GM18951 (cell line): ENCODE data around the gene C9orf152.
"Not testable (repeated sequence)": the region's sequence is repeated elsewhere in the genome, so short reads cannot be mapped to it uniquely, and the experiment has no call there.

ENCODE experiments used
- POLR2A ChIP-seq: IDR thresholded peaks from 4 replicates; pipeline ENCODE4 v1.6.1; 2011; ENCODE audit warnings: mild to moderate bottlenecking; ENCODE audit not compliant: insufficient read length, insufficient read depth; ENCODE audit errors: extremely low read depth
- in situ Hi-C: fragments of 300-500 bp; cut with MboI; formaldehyde crosslinking; loops from one replicate; pipeline ENCODE4 v1.12.0; 2022; ENCODE audit warnings: low sequenced_read_pairs, mixed read lengths, inconsistent platforms; ENCODE audit not compliant: unreplicated experiment

C9orf152 gene

GRCh38 chr9:110208031-110208430, at the start of gene C9orf152:
C9orf152 (minus strand) TSS chr9:110208159; CDS start chr9:110207579, 580 bp downstream.
- in situ Hi-C loops = no loop called here
- no peak for TF ChIP-seq POLR2A

DNA sequence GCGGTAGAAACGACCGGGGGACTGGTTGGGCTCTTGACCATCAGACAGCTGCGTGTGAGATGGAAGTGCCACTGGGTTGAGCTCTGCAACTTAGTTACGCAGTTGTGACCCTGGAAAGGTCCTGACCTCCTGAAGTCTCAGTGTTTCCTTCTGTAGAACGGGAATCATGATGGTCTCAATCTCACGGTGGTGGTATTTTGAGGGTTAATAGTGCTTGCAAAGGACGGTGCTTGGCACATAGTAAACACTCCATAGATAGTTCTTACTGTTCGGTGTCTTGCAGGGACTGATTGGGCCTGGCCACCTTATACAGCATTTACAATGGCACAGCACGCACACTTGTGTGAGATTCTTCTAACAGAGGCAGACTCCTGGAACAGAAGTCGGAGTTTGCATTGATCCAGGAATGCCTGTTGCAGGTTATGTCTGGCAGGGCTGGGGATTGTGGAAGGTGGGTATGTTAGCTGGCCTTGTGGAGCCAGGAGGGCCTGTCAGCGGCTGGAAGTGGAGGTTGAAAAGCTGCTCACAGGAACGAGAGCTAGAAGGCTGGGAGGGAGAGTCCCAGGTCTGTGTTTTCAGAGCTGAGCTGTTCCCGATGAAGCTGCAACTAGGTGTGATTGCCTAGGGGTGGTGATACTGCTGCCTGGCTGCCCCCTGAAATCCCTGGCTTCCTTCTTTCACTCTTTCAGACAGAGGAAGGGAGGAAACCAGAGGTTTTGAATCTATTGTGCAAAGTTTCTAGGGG, 49.3 kb upstream of the C9orf152 start:
- no peak for TF ChIP-seq POLR2A
- in situ Hi-C loops = no loop called here

DNA sequence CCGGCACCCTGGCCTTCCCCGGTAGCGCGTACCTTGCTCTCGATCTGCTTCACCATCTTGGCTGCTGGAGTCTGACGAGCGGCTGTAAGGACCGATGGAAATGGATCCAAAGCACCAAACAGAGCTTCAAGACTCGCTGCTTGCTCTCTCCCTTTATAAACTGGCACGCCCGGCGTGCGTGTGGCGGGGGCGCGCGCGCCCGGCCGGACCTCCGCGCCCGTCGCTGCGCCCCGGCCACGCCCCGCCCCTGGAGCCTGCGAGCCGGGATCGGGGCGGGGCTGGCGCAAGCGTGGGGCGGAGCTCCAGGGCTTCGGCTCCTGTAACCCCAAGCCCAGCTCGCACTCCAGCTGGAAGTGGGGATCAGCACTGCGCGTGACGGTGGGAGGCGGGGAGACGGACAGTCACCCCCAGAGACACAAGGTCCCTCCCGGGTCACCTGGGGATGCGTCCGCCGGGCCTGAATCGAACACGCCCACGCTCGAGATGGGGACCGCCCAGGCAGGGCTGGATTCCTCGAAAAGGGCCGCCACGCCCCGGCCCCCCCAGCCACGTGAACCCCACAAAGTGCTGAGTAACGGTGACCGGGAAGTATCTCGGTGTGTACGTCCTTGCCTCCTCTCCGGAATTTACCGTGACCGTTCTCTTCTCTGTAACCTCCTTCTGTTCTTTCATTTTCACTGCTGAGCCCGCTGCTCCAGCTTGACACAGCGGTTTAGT, 48.6 kb upstream of the C9orf152 start, which contains the start of gene TXN:
Gene TXN, minus strand, starts transcription at position 128 of the 717 bp plus-strand sequence. Its CDS starts 72 bp downstream, at position 56.
- in situ Hi-C loops = no loop called here
- TF ChIP-seq POLR2A = peak; percentile 96

DNA sequence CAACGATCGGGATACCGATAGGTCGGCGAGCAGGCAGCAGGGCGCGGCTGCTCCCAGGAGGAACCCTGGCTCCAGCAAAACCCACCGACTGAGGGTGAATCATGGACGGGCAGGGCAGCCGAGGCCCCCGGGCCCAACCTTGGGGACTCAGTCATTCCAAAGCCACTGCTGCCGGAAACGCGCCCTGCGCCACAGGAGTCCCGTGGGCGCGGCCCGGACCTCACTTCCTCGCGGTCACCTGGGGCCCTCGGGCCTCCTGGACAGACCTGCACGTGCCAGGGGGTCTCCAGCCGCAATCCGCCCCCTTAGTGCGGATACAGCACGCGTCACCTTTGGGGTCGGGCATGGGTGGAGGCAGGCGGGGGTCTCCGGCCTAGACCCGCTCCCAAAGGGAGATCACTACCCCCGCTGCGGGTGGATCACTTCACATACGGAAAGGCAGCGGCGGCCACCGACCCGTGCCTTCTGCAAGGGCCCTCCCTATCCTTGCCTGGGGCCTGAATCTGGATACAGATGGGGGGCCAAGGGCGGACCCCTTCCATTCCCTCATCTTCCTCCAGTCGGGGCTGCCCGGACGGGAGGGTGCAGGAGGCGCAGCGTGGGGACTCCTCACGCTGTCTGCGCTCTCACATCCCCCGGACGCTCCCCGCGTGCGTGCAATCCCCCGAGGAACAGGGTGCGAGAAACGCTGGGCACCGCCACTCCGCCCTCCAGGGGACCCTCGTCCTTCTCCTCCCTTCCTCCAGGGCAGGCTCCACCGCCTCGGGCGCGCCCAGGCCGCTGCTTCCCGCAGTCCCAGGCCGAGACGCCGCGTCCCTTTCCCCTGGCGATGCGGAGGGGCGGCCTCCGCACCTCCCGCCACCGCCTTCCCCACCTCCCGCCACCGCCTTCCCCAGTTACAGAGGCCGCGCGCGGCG, 47.8 kb upstream of the C9orf152 start:
- no peak for TF ChIP-seq POLR2A
- in situ Hi-C loops = no loop called here

DNA sequence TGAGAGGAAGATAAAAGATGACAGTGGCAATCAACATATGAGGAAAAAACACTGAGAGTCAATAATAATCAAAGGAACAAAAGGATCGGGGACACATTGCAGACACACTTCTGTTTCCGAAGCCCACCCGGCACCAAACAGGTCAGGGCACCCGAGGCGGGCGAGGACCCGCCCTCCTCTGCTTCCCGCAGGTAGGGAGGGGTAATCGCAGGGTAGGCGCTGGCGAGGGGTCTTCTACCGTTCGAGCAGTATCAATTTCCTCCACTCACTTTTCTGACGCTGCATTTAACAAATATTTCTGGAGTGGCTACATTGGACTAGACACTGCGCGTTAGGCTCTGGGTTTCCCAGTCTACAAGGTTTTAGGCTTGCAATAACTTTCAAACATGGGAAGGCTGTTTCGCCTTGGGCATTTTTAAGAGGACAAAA, 47.1 kb upstream of the C9orf152 start:
- TF ChIP-seq POLR2A = no peak
- in situ Hi-C loops = no loop called here

- TF ChIP-seq POLR2A = no peak
- in situ Hi-C loops = no loop called here
These were observed 46.5 kb upstream of the C9orf152 start for GRCh38 chr9:110254500-110254899.

DNA sequence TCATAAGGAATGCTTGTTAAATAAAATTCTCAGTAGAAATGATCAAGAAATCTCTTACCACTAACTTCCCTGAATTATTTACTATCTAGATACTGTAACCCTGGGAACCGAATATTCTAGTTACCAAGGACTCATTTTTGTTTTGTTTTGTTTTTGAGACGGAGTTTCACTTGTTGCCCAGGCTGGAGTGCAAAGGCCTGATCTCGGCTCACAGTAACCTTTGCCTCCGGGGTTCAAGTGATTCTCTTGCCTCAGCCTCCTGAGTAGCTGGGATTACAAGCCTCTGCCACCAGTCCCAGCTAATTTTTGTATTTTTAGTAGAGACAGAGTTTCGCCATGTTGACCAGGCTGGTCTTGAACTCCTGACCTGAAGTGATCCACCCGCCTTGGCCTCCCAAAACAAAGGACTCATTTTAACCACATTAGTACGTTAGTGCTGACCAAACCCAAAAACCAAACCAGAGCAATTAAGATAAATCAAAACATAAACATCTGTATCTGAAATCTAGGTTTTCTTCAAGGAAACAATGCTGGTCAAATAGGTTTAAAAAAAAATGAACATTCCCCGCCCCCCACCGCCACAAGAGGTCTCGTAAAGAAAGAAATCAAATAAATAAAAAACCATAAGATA, 44.7 kb upstream of the C9orf152 start:
- in situ Hi-C loops = no loop called here
- no peak for TF ChIP-seq POLR2A

- in situ Hi-C loops = not testable (repeated sequence)
These were observed 43.8 kb upstream of the C9orf152 start for GRCh38 chr9:110251770-110252169.

DNA sequence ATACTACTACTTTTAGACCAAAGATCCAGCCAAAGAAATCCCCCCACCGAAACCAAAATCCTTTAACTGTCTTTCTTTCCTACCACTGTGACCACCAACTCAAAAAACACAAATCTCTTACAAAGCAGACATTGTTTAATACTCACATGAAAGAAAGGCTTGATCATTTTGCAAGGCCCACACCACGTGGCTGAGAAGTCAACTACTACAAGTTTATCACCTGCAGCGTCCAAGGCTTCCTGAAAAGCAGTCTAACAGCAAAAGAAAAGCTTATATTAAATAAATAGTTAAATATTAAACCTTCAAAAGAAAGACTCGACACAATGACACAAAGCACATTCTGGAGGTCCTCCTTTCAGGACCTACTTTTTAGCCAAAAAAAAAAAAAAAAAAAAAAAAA, 43.3 kb upstream of the C9orf152 start:
- no peak for TF ChIP-seq POLR2A
- in situ Hi-C loops = no loop called here

DNA sequence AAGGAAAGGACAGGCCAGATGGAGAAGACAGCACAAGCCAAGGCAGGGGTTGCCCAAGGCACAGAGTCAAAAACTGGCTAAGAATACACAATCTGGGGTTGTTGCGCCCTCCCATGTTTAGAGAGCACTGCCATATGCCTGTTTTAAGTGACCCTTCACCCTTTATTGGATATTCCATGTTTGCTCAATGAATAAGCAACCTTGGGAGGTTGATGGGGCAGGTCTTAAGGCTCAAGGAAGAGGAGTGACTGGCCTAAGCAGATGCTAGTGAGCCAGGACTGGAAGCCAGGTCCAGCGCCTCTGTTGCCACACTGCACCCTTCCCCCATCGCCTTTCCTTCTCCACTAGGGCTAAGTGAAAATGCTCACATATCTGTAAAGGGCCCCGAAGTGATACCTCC, 41.6 kb upstream of the C9orf152 start:
- TF ChIP-seq POLR2A = no peak
- in situ Hi-C loops = no loop called here

- TF ChIP-seq POLR2A = no peak
- in situ Hi-C loops = no loop called here
These were observed 40.4 kb upstream of the C9orf152 start for GRCh38 chr9:110248361-110248760.

GRCh38 chr9:110246214-110246613, 38.3 kb upstream of the C9orf152 start:
- in situ Hi-C loops = no loop called here
- TF ChIP-seq POLR2A = no peak

GRCh38 chr9:110244616-110245015, 36.7 kb upstream of the C9orf152 start:
- in situ Hi-C loops = no loop called here
- TF ChIP-seq POLR2A = no peak
